DOHH2 (cell line): ENCODE results near the gene CIDEB.

Source experiments
- EZH2phosphoT487 ChIP-seq: fragments of 200-600 bp; sonication (generic); IDR thresholded peaks from 2 replicates; pipeline ENCODE4 v1.6.1; 2017; ENCODE audit warnings: borderline replicate concordance, mild to moderate bottlenecking, antibody characterized with exemption, low read length, moderate library complexity, mixed read lengths
- TF ChIP-seq, protein P1 (sequence below): fragments of 200-600 bp; sonication (generic); IDR thresholded peaks from one replicate; pipeline ENCODE4 v1.5.1; 2014; ENCODE audit warnings: antibody characterized with exemption, mild to moderate bottlenecking, low read depth, low read length; ENCODE audit not compliant: poor library complexity, severe bottlenecking

- TF ChIP-seq, protein P1, sequence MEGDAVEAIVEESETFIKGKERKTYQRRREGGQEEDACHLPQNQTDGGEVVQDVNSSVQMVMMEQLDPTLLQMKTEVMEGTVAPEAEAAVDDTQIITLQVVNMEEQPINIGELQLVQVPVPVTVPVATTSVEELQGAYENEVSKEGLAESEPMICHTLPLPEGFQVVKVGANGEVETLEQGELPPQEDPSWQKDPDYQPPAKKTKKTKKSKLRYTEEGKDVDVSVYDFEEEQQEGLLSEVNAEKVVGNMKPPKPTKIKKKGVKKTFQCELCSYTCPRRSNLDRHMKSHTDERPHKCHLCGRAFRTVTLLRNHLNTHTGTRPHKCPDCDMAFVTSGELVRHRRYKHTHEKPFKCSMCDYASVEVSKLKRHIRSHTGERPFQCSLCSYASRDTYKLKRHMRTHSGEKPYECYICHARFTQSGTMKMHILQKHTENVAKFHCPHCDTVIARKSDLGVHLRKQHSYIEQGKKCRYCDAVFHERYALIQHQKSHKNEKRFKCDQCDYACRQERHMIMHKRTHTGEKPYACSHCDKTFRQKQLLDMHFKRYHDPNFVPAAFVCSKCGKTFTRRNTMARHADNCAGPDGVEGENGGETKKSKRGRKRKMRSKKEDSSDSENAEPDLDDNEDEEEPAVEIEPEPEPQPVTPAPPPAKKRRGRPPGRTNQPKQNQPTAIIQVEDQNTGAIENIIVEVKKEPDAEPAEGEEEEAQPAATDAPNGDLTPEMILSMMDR = no peak
- no peak for TF ChIP-seq EZH2phosphoT487
These were observed 19.5 kb upstream of the CIDEB start for GRCh38 chr14:24327303-24327702.
